ENCODE results near the gene PIGBOS1.
"Not testable (repeated sequence)": the region's sequence is repeated elsewhere in the genome, so short reads cannot be mapped to it uniquely, and the experiment has no call there.

The PIGBOS1 gene

GRCh38 chr15:55283379-55284147 lies 35.4 kb downstream of the PIGBOS1 start:
- H3K9ac ChIP-seq (ENCODE audit: low read depth in 1 of 2, low read length in 2 of 2), result peak overlapping the region in 1 of 2 donors; percentile 9
- no peaks in the 10 kb centered on the region for H3K27me3 ChIP-seq (ENCODE audit: control insufficient read depth in 2 of 2, insufficient read depth in 2 of 2, low read length in 2 of 2)
- H3K4me3 ChIP-seq (ENCODE audit: low read length in 2 of 2), result no peak overlapping the region
- H3K27ac ChIP-seq (ENCODE audit: low read depth in 2 of 2, low read length in 2 of 2), result peak overlapping the region in 1 of 2 donors; percentile 40
- no peaks in the 10 kb centered on the region for H3K9me3 ChIP-seq (ENCODE audit: control insufficient read depth in 2 of 2, low read length in 2 of 2)
- H3K4me1 ChIP-seq (ENCODE audit: control insufficient read depth in 2 of 2, insufficient read depth in 2 of 2, low read length in 2 of 2), result peaks cover under 1 to 2% of the 10 kb centered on the region in 2 donors
- H3K36me3 ChIP-seq (ENCODE audit: control insufficient read depth in 2 of 2, insufficient read depth in 2 of 2, low read length in 2 of 2), result no peaks in the 10 kb centered on the region

- peak overlapping the region; percentile 3 to 40 for H3K27ac ChIP-seq (ENCODE audit: low read depth in 2 of 2, low read length in 2 of 2)
- no peaks in the 10 kb centered on the region for H3K9me3 ChIP-seq (ENCODE audit: control insufficient read depth in 2 of 2, low read length in 2 of 2)
- peaks cover 2% of the 10 kb centered on the region in 2 donors for H3K4me1 ChIP-seq (ENCODE audit: control insufficient read depth in 2 of 2, insufficient read depth in 2 of 2, low read length in 2 of 2)
- H3K27me3 ChIP-seq (ENCODE audit: control insufficient read depth in 2 of 2, insufficient read depth in 2 of 2, low read length in 2 of 2), result no peaks in the 10 kb centered on the region
- no peak overlapping the region for H3K4me3 ChIP-seq (ENCODE audit: low read length in 2 of 2)
- H3K9ac ChIP-seq (ENCODE audit: low read depth in 1 of 2, low read length in 2 of 2), result no peak overlapping the region
- no peaks in the 10 kb centered on the region for H3K36me3 ChIP-seq (ENCODE audit: control insufficient read depth in 2 of 2, insufficient read depth in 2 of 2, low read length in 2 of 2)
Observed at GRCh38 chr15:55282284-55282833, 36.6 kb downstream of the PIGBOS1 start.

- H3K4me1 ChIP-seq (ENCODE audit: control insufficient read depth in 2 of 2, insufficient read depth in 2 of 2, low read length in 2 of 2), result peaks cover 2 to 5% of the 10 kb centered on the region in 2 donors
- H3K9ac ChIP-seq (ENCODE audit: low read depth in 1 of 2, low read length in 2 of 2), result no peak overlapping the region
- no peaks in the 10 kb centered on the region for H3K9me3 ChIP-seq (ENCODE audit: control insufficient read depth in 2 of 2, low read length in 2 of 2)
- H3K27me3 ChIP-seq (ENCODE audit: control insufficient read depth in 2 of 2, insufficient read depth in 2 of 2, low read length in 2 of 2), result no peaks in the 10 kb centered on the region
- H3K4me3 ChIP-seq (ENCODE audit: low read length in 2 of 2), result no peak overlapping the region
- no peaks in the 10 kb centered on the region for H3K36me3 ChIP-seq (ENCODE audit: control insufficient read depth in 2 of 2, insufficient read depth in 2 of 2, low read length in 2 of 2)
- peak overlapping the region in 1 of 2 donors; percentile 2 for H3K27ac ChIP-seq (ENCODE audit: low read depth in 2 of 2, low read length in 2 of 2)
Observed at GRCh38 chr15:55281517-55282228, 37.2 kb downstream of the PIGBOS1 start.

- not testable (repeated sequence) for H3K4me1 ChIP-seq (ENCODE audit: control insufficient read depth in 2 of 2, insufficient read depth in 2 of 2, low read length in 2 of 2); H3K27ac ChIP-seq (ENCODE audit: low read depth in 2 of 2, low read length in 2 of 2); H3K4me3 ChIP-seq (ENCODE audit: low read length in 2 of 2); H3K27me3 ChIP-seq (ENCODE audit: control insufficient read depth in 2 of 2, insufficient read depth in 2 of 2, low read length in 2 of 2); H3K9ac ChIP-seq (ENCODE audit: low read depth in 1 of 2, low read length in 2 of 2); H3K9me3 ChIP-seq (ENCODE audit: control insufficient read depth in 2 of 2, low read length in 2 of 2); H3K36me3 ChIP-seq (ENCODE audit: control insufficient read depth in 2 of 2, insufficient read depth in 2 of 2, low read length in 2 of 2)
Observed at GRCh38 chr15:55280589-55280988, 38.3 kb downstream of the PIGBOS1 start.

- no peak overlapping the region for H3K9ac ChIP-seq (ENCODE audit: low read depth in 1 of 2, low read length in 2 of 2)
- H3K4me1 ChIP-seq (ENCODE audit: control insufficient read depth in 2 of 2, insufficient read depth in 2 of 2, low read length in 2 of 2), result peaks cover 0 to 5% of the 10 kb centered on the region in 2 donors
Observed at GRCh38 chr15:55279746-55280351, 39.1 kb downstream of the PIGBOS1 start.

GRCh38 chr15:55279100-55279745 lies 39.7 kb downstream of the PIGBOS1 start:
- Histone ChIP-seq H3K4me1 (ENCODE audit: control insufficient read depth in 2 of 2, insufficient read depth in 2 of 2, low read length in 2 of 2) (peaks cover 0 to 5% of the 10 kb centered on the region in 2 donors), H3K27ac (ENCODE audit: low read depth in 2 of 2, low read length in 2 of 2) (peak overlapping the region; percentile 42 to 56), H3K9me3 (ENCODE audit: control insufficient read depth in 2 of 2, low read length in 2 of 2) (no peaks in the 10 kb centered on the region), H3K9ac (ENCODE audit: low read depth in 1 of 2, low read length in 2 of 2) (no peak overlapping the region), H3K27me3 (ENCODE audit: control insufficient read depth in 2 of 2, insufficient read depth in 2 of 2, low read length in 2 of 2) (no peaks in the 10 kb centered on the region), H3K36me3 (ENCODE audit: control insufficient read depth in 2 of 2, insufficient read depth in 2 of 2, low read length in 2 of 2) (no peaks in the 10 kb centered on the region), H3K4me3 (ENCODE audit: low read length in 2 of 2) (no peak overlapping the region)

More at GRCh38 chr15:55279746-55280351, 39.1 kb downstream of the PIGBOS1 start:
- no peaks in the 10 kb centered on the region for H3K27me3 ChIP-seq (ENCODE audit: control insufficient read depth in 2 of 2, insufficient read depth in 2 of 2, low read length in 2 of 2)
- no peaks in the 10 kb centered on the region for H3K36me3 ChIP-seq (ENCODE audit: control insufficient read depth in 2 of 2, insufficient read depth in 2 of 2, low read length in 2 of 2)
- H3K4me3 ChIP-seq (ENCODE audit: low read length in 2 of 2), result no peak overlapping the region
- H3K27ac ChIP-seq (ENCODE audit: low read depth in 2 of 2, low read length in 2 of 2), result peak overlapping the region; percentile 42 to 56
- no peaks in the 10 kb centered on the region for H3K9me3 ChIP-seq (ENCODE audit: control insufficient read depth in 2 of 2, low read length in 2 of 2)

GRCh38 chr15:55277715-55278114 lies 41.2 kb downstream of the PIGBOS1 start:
- Histone ChIP-seq H3K9ac (ENCODE audit: low read depth in 1 of 2, low read length in 2 of 2) (no peak overlapping the region), H3K27ac (ENCODE audit: low read depth in 2 of 2, low read length in 2 of 2) (peak overlapping the region; percentile 3 to 74), H3K27me3 (ENCODE audit: control insufficient read depth in 2 of 2, insufficient read depth in 2 of 2, low read length in 2 of 2) (no peaks in the 10 kb centered on the region), H3K4me3 (ENCODE audit: low read length in 2 of 2) (peak overlapping the region in 1 of 2 donors; percentile 1), H3K9me3 (ENCODE audit: control insufficient read depth in 2 of 2, low read length in 2 of 2) (no peaks in the 10 kb centered on the region), H3K4me1 (ENCODE audit: control insufficient read depth in 2 of 2, insufficient read depth in 2 of 2, low read length in 2 of 2) (peaks cover 1 to 5% of the 10 kb centered on the region in 2 donors), H3K36me3 (ENCODE audit: control insufficient read depth in 2 of 2, insufficient read depth in 2 of 2, low read length in 2 of 2) (no peaks in the 10 kb centered on the region)

- peak overlapping the region in 1 of 2 donors; percentile 24 for H3K9ac ChIP-seq (ENCODE audit: low read depth in 1 of 2, low read length in 2 of 2)
- peaks cover 3 to 5% of the 10 kb centered on the region in 2 donors for H3K4me1 ChIP-seq (ENCODE audit: control insufficient read depth in 2 of 2, insufficient read depth in 2 of 2, low read length in 2 of 2)
- H3K27ac ChIP-seq (ENCODE audit: low read depth in 2 of 2, low read length in 2 of 2), result peak overlapping the region; percentile 3 to 74
Observed at GRCh38 chr15:55277116-55277564, 41.8 kb downstream of the PIGBOS1 start.

GRCh38 chr15:55276324-55276723 lies 42.6 kb downstream of the PIGBOS1 start:
- no peak overlapping the region for H3K4me3 ChIP-seq (ENCODE audit: low read length in 2 of 2)
- H3K27ac ChIP-seq (ENCODE audit: low read depth in 2 of 2, low read length in 2 of 2), result no peak overlapping the region
- H3K9me3 ChIP-seq (ENCODE audit: control insufficient read depth in 2 of 2, low read length in 2 of 2), result no peaks in the 10 kb centered on the region
- no peaks in the 10 kb centered on the region for H3K36me3 ChIP-seq (ENCODE audit: control insufficient read depth in 2 of 2, insufficient read depth in 2 of 2, low read length in 2 of 2)
- no peak overlapping the region for H3K9ac ChIP-seq (ENCODE audit: low read depth in 1 of 2, low read length in 2 of 2)
- H3K27me3 ChIP-seq (ENCODE audit: control insufficient read depth in 2 of 2, insufficient read depth in 2 of 2, low read length in 2 of 2), result no peaks in the 10 kb centered on the region
- peaks cover 3 to 5% of the 10 kb centered on the region in 2 donors for H3K4me1 ChIP-seq (ENCODE audit: control insufficient read depth in 2 of 2, insufficient read depth in 2 of 2, low read length in 2 of 2)

More at GRCh38 chr15:55277116-55277564, 41.8 kb downstream of the PIGBOS1 start:
- H3K36me3 ChIP-seq (ENCODE audit: control insufficient read depth in 2 of 2, insufficient read depth in 2 of 2, low read length in 2 of 2), result no peaks in the 10 kb centered on the region
- H3K9me3 ChIP-seq (ENCODE audit: control insufficient read depth in 2 of 2, low read length in 2 of 2), result no peaks in the 10 kb centered on the region
- H3K4me3 ChIP-seq (ENCODE audit: low read length in 2 of 2), result no peak overlapping the region
- no peaks in the 10 kb centered on the region for H3K27me3 ChIP-seq (ENCODE audit: control insufficient read depth in 2 of 2, insufficient read depth in 2 of 2, low read length in 2 of 2)
